Fibroblast of skin of abdomen (primary cell): ENCODE measurements around the gene AIFM3.

Experiments used
- DNase-seq: peaks from one replicate; pipeline ENCODE4 v3.0.0-alpha.2; 2013

The AIFM3 gene

DNA sequence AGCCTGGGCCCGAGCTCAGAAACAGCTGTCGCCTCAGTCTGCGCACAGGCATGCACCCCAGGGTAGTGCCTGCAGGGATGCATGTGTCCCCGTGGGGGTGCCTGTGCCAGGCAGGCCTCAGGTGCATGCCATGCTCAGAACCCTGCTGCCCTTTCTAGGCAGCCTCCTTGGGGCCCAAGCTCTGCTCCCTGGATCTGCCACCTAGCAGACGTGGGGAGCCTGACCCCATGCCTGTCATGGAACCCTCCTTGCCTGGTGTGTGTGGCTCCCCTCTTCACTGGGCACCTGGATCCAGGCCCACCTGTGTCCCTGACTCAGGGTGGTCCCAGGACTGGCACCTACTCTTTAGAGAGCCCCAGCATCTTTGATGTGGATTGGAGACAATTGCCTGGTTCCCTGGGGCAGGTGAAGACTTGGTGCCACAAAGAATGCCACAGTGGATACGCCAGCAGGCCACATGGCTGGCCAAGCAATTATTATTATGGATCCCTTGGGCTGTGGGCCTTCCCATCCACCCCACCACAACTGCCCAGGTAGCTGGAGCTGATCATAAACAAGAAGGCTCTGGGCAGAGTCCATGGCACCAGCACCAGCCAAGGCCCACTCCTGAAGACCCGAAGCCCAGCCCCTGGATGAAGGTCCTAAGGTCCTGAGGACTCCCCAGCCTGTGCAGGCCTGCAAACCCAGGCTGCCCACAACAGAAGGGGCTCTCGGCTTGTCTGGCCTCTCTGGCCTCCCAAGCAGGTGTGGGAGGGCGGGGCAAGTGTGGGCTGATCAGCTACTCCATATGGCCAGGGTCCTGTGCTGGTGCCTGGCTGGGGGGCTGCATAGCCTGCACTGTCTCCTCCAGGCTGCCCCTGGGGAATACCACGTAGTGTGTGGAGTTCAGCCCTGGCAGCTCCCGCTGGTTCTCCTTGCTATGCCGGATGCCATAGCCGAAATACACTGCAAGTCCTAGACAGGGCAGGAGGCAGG is 61.5 kb downstream of the AIFM3 start:
- DNase-seq, result no peak

GRCh38 chr22:21029486-21030025 is 62.5 kb downstream of the AIFM3 start:
- no peak for DNase-seq

GRCh38 chr22:21030032-21030431 is 63.0 kb downstream of the AIFM3 start:
- DNase-seq, result no peak
